Neuron (in vitro differentiated cells): Measurements from ENCODE around the gene DLST.

Experiments used
- H2AFZ ChIP-seq: one replicate; pipeline ENCODE4 v1.6.1; 2013; ENCODE audit warnings: low read depth, mild to moderate bottlenecking, inconsistent platforms, low read length, moderate library complexity
- H3K27me3 ChIP-seq: one replicate; pipeline ENCODE4 v1.6.1; 2013; ENCODE audit warnings: low read length; ENCODE audit not compliant: insufficient read depth
- H3K36me3 ChIP-seq: one replicate; pipeline ENCODE4 v1.6.1; 2013; ENCODE audit warnings: low read length; ENCODE audit not compliant: insufficient read depth
- H3K4me1 ChIP-seq: one replicate; pipeline ENCODE4 v1.6.1; 2013; ENCODE audit warnings: low read length; ENCODE audit not compliant: insufficient read depth
- H3K4me3 ChIP-seq: 2 replicates; pipeline ENCODE4 v1.5.1; 2013; ENCODE audit warnings: mild to moderate bottlenecking, low read length, moderate library complexity
- H3K9me3 ChIP-seq: one replicate; pipeline ENCODE4 v1.6.1; 2013; ENCODE audit warnings: low read length

The DLST gene

GRCh38 chr14:74893614-74894091 lies 11.9 kb downstream of the DLST start:
- Histone ChIP-seq H3K9me3 (no peaks in the 10 kb centered on the region), H3K36me3 (peaks cover 92% of the 10 kb centered on the region), H2AFZ (no peak overlapping the region), H3K27me3 (no peaks in the 10 kb centered on the region), H3K4me3 (no peak overlapping the region), H3K4me1 (no peaks in the 10 kb centered on the region)

GRCh38 chr14:74896400-74896799 lies 14.7 kb downstream of the DLST start:
- Histone ChIP-seq H3K4me3 (no peak overlapping the region), H3K4me1 (no peaks in the 10 kb centered on the region), H3K36me3 (peaks cover 97% of the 10 kb centered on the region), H2AFZ (no peak overlapping the region), H3K27me3 (no peaks in the 10 kb centered on the region), H3K9me3 (no peaks in the 10 kb centered on the region)

- Histone ChIP-seq H2AFZ (no peak overlapping the region), H3K36me3 (peaks cover 98% of the 10 kb centered on the region), H3K4me1 (no peaks in the 10 kb centered on the region), H3K9me3 (no peaks in the 10 kb centered on the region), H3K4me3 (no peak overlapping the region), H3K27me3 (no peaks in the 10 kb centered on the region)
Observed at GRCh38 chr14:74897642-74898041, 15.9 kb downstream of the DLST start.

- H3K4me1 ChIP-seq, result no peaks in the 10 kb centered on the region
- no peaks in the 10 kb centered on the region for H3K9me3 ChIP-seq
- H3K27me3 ChIP-seq, result no peaks in the 10 kb centered on the region
- no peak overlapping the region for H3K4me3 ChIP-seq
- H2AFZ ChIP-seq, result no peak overlapping the region
- H3K36me3 ChIP-seq, result peaks cover 98% of the 10 kb centered on the region
Observed at GRCh38 chr14:74898083-74898482, 16.4 kb downstream of the DLST start.

GRCh38 chr14:74898694-74899093 lies 17.0 kb downstream of the DLST start:
- Histone ChIP-seq H3K36me3 (peaks cover 96% of the 10 kb centered on the region), H3K9me3 (no peaks in the 10 kb centered on the region), H2AFZ (no peak overlapping the region)

GRCh38 chr14:74902941-74903705 lies 21.4 kb downstream of the DLST start:
- Histone ChIP-seq H3K4me1 (no peaks in the 10 kb centered on the region), H3K4me3 (no peak overlapping the region), H2AFZ (no peak overlapping the region), H3K9me3 (no peaks in the 10 kb centered on the region), H3K27me3 (no peaks in the 10 kb centered on the region), H3K36me3 (peaks cover 61% of the 10 kb centered on the region)

More at GRCh38 chr14:74898694-74899093, 17.0 kb downstream of the DLST start:
- no peak overlapping the region for H3K4me3 ChIP-seq
- no peaks in the 10 kb centered on the region for H3K4me1 ChIP-seq
- no peaks in the 10 kb centered on the region for H3K27me3 ChIP-seq

- no peak overlapping the region for H2AFZ ChIP-seq
- H3K9me3 ChIP-seq, result no peaks in the 10 kb centered on the region
- peaks cover 44% of the 10 kb centered on the region for H3K36me3 ChIP-seq
- H3K27me3 ChIP-seq, result no peaks in the 10 kb centered on the region
- H3K4me1 ChIP-seq, result no peaks in the 10 kb centered on the region
- H3K4me3 ChIP-seq, result no peak overlapping the region
Observed at GRCh38 chr14:74904635-74905503, 23.2 kb downstream of the DLST start.

- Histone ChIP-seq H2AFZ (no peak overlapping the region), H3K9me3 (no peaks in the 10 kb centered on the region), H3K4me1 (no peaks in the 10 kb centered on the region), H3K36me3 (peaks cover 36% of the 10 kb centered on the region), H3K4me3 (no peak overlapping the region), H3K27me3 (no peaks in the 10 kb centered on the region)
Observed at GRCh38 chr14:74905595-74906142, 24.0 kb downstream of the DLST start.

- no peaks in the 10 kb centered on the region for H3K9me3 ChIP-seq
- H3K4me3 ChIP-seq, result no peak overlapping the region
- H3K27me3 ChIP-seq, result no peaks in the 10 kb centered on the region
- peaks cover 22% of the 10 kb centered on the region for H3K36me3 ChIP-seq
- no peak overlapping the region for H2AFZ ChIP-seq
- no peaks in the 10 kb centered on the region for H3K4me1 ChIP-seq
Observed at GRCh38 chr14:74906925-74907521, 25.3 kb downstream of the DLST start.

GRCh38 chr14:74907744-74908143 lies 26.0 kb downstream of the DLST start:
- H3K9me3 ChIP-seq, result no peaks in the 10 kb centered on the region
- H2AFZ ChIP-seq, result no peak overlapping the region
- H3K4me1 ChIP-seq, result no peaks in the 10 kb centered on the region
- H3K4me3 ChIP-seq, result no peak overlapping the region
- no peaks in the 10 kb centered on the region for H3K27me3 ChIP-seq
- H3K36me3 ChIP-seq, result peaks cover 15% of the 10 kb centered on the region

- H3K27me3 ChIP-seq, result no peaks in the 10 kb centered on the region
- H3K4me3 ChIP-seq, result no peak overlapping the region
- no peak overlapping the region for H2AFZ ChIP-seq
- H3K9me3 ChIP-seq, result no peaks in the 10 kb centered on the region
- no peaks in the 10 kb centered on the region for H3K4me1 ChIP-seq
- peaks cover 7% of the 10 kb centered on the region for H3K36me3 ChIP-seq
Observed at GRCh38 chr14:74908861-74909341, 27.2 kb downstream of the DLST start.

- Histone ChIP-seq H3K36me3 (peaks cover 7% of the 10 kb centered on the region), H3K4me3 (no peak overlapping the region), H3K27me3 (no peaks in the 10 kb centered on the region), H3K9me3 (no peaks in the 10 kb centered on the region), H3K4me1 (no peaks in the 10 kb centered on the region), H2AFZ (no peak overlapping the region)
Observed at GRCh38 chr14:74909501-74909900, 27.8 kb downstream of the DLST start.
